Daoy (cell line): ENCODE results near the gene MYADML2. TPM values are rescaled to one million over a fixed set of nuclear protein-coding genes. Genes with fewer than 3 reads are reported as not detected.
A peak's percentile ranks its signal among the peaks of the same experiment; 100 is the strongest.
"Not testable (repeated sequence)": the region's sequence is repeated elsewhere in the genome, so short reads cannot be mapped to it uniquely, and the experiment has no call there.

Experiments used
- DNase-seq: peaks from one replicate; pipeline ENCODE4 v3.0.0-alpha.2; 2015; ENCODE audit warnings: low read depth
- total RNA-seq: library from RNA; depleted of rRNA; stranded (reverse); fragments of >200 nt; shearing (Covaris generic); gene quantifications from 2 replicates; pipeline ENCODE4 v1.2.3, GENCODE V29; 2014

Gene MYADML2
- total RNA-seq, 1 experiment from 2014 or later: not detected

DNA sequence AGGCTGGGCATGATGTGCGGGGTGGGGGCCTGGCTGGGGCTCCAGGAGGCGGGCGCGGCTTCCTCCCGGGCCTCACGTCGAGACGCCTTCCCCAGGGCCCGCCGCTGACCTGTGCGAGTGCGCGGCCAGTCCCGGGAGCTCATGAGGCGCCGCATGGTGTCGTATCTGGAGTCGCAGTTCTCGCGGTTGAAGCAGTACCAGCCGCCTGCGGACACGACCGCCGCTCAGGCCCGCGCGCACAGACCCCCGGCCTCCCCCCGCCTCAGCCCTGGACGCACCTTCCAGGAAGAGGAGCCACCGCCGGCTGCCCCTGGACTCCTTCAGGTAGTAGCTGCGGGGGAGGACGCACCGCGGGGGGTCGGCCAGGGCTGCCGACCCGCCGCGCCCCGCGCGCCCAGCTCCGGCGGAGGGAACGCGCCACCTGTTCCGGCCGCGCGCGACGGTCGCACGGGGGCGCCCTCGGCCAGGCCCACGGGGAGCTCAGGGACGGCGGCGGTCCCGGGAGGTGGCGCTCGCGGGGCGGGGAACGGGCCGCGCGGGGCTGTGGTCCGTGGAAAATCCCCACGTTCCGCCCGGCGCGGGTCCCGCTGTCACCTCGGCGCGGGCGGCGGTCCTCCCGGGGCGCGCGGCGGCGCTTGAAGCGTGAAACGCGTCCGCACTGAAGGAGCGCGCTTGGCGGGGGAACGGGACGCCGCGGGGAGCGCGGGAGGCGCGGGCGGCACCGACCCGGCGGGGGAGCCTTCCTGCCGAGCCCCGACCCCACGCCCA, 12.5 kb upstream of the MYADML2 start:
- DNase-seq: peak; percentile 76

DNA sequence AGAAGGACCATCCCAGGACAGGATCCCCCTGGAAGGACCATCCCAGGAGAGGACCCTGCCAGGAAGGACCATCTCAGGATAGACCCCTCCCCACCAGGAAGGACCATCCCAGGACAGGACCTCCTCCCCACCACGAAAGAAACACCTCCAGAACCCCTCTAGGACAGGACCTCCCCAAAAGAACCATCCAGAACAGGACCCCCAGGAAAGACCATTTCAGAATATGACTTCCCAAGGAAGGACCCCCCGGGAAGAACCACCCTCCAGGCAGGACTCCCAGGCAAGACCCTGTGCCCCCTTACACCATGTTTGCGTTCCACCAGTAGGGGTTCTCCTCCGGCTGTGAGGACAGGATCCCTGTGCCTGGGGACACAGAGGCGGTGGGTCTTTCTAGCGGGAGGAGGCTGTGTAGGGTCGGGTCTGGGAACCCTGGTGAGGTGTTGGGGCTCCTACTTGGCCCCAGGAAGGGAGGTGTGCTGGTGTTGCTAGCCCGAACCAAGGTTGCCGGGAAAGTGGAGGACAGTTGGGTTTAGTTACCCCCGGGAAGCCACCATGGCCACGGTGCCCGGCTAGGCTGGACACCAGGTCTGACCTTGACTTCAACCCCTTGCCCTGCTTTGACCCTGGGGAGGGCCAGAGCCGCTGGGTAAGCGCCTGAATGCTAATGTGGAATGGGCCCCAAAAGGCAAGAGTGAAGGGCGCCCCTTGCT, 11.8 kb upstream of the MYADML2 start:
- no peak for DNase-seq

DNA sequence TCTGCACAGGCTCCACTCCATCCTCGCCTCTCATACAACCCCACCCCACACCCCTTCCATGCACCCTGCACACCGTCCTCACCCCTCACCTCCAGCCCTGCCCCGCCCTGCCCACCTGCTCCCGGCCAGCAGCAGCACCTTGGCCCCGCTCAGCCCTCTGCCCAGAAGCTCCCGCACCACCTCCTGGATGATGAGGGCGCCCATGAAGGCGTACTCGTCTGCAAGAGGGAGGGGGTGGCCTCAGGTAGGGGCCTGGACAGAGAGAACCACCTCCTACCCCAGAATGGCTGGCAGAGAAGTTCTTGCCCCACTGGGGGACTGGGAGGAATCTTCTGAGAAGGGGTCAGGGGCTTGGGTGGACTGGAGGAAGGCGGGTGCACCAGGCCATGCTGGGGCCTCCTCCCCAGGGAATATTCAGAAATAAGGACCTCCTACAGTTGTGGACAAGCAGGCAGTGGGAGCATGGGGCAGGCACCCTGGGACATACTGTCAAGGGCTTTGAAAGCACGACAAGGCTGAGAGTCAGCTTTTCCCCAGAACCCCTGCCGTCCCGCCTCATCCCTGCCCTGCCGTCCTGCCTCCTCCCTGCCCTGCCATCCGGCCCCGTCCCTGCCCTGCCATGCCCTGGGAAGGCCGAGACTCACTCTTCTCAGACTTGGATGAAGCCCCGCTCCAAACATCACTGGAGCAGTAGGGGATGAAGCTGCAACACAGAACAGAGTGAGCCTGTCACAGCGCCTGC, 10.8 kb upstream of the MYADML2 start:
- no peak for DNase-seq

DNA sequence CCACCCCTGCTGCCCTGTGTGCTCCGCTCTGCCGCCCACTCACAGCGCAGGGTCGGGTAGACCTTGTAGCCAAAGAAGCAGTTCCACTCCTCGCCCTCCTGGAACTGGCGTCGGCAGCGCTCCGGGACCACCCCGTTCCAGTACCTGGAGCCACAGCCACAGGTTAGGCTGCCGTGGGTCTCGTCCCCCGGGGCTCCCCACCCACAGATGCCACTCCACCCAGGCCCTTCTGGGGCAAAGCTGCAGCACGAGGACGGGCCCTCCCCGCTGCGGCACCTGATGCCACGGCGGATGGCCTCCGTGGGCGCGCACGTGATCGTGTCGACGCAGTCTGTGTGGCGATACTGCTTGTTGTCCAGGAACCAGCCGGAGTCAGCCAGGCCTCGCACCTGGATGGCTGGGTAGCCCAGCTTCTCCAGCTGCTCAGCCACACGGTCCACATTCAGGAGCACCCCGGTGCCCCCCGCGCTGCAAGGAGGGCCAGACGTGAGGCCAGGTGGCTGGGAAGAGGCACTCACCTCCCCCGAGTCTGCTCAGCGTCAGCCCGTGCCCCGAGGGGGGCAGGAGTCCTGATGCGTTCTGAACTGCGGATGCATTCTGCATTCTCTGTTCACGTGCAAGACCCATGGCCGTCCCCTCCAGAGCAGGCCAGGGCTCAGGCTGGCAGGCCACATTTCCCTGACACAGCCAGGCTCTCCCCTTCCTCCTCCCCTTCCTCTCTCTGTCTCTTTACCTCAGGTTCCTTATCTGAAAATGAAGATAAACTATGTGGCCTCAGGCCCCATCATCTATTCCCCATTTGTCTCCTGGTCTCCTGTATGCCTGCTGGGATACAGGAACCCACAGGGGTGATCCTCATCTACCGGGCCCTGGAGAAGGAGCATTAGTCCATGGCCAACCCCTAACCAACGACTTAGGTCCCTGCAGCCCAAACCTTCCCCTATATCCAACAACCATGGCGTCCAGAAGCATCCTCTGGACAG, 9.9 kb upstream of the MYADML2 start:
- DNase-seq: no peak

DNA sequence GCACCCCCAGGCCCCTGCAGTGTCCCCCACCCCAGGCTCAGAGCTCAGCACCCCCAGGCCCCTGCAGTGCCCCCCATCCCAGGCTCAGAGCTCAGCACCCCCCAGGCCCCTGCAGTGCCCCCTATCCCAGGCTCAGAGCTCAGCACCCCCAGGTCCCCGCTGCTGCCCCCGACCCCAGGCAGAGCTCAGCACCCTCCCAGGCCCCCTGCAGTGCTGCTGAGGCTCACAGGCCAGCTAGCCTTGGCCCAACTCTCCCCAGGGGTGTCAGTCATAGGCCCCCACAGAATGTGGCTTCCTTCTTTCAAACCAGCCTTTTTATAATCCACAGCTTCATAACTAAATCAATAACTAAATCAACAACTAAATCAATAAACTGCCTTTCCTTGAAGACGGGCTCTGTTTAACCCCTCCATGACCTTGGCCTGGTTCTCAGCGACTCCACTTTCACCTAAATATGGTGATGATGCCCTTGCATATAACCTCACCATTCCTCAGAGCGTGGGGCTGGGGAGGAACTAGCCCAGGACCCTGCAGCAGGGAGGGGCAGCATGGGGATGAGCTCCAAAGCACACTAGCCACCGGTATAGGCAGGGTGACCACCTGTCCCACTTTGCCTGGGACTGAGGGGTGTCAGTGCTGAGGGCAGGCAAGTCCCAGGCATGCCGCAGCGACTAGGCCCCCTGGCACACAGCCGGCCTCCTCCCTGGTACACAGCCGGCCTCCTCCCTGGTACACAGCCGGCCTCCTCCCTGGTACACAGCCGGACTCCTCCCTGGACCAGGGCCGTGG, 8.9 kb upstream of the MYADML2 start:
- DNase-seq: no peak

DNA sequence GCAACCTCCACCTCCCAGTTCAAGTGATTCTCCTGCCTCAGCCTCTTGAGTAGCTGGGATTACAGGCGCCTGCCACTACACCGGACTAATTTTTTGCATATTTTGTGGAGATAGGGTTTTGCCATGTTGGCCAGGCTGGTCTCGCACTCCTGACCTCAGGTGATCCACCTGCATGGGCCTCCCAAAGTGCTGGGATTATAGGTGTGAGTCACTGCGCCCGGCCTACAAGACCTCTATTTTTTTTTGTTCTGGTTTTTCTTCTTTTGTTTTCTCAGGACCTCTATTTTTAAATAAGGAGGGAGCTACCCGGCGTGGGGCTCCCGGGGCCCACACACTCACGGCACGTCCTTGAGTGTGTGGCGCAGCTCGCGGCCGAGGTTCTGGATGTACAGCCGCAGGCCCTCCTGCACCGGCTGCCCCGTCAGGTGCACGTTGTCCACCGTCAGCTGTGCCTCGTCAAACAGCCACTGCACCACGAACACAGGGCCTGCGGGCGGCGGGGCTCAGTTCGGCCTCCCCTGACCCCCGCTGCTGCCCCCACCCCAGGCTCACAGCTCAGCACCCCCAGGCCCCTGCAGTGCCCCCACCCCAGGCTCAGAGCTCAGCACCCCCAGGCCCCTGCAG, 8.1 kb upstream of the MYADML2 start:
- DNase-seq: no peak

DNA sequence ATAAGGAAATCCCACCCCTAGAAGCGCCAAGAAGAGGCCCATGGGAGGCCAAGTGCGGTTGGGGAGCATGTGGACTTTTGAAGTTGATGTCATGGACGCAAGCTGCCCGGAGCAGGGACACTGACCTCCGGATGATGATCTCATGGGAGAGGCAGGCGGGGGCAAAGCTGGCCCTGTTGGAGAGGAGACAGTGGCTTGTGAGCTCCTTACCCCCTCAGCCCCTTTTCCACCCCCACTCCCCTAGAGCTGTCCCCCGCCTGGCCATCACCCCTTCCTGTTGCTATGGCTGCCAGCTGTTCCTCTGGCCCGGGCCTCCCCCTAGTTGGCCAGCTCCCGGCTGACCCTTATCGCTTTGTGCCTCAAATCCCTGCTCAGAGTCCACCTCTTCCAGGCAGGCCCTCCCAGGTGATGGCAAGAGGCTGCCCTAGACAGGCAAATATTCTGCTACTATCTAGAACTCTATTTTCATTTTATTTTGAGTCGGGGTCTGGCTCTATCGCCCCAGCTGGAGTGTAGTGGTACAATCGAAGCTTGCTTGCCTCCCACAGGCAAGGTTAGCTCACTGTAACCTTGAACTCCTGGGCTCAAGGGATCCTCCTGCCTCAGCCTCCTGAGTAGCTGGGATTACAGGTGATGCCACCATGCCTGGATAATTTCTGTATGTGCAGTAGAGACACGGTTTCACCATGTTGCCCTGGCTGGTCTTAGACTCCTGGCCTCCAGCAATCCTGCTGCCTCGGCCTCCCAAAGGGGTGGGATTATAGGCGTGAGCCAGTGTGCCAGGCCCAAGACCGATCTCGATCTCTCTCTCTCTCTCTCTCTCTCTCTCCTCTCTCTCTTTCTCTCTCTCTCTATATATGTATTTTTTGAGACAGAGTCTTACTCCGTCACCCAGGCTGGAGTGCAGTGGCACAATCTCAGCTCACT, 7.4 kb upstream of the MYADML2 start:
- no peak for DNase-seq

DNA sequence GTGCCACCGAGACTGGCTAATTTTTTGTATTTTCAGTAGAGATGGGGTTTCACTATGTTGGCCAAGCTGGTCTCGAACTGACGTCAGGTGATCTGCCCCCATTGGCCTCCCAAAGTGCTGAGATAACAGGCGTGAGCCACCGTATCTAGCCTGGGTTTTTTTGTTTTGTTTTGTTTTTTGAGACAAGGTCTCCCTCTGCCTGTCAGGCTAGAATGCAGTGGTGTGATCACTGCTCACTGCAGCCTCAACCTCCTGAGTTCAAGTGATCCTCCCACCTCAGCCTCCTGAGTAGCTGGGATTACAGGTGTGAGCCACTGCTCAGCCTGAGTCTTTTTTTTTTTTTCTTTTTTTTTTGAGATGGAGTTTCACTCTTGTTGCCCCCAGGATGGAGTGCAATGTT, 6.4 kb upstream of the MYADML2 start:
- DNase-seq: not testable (repeated sequence)

DNA sequence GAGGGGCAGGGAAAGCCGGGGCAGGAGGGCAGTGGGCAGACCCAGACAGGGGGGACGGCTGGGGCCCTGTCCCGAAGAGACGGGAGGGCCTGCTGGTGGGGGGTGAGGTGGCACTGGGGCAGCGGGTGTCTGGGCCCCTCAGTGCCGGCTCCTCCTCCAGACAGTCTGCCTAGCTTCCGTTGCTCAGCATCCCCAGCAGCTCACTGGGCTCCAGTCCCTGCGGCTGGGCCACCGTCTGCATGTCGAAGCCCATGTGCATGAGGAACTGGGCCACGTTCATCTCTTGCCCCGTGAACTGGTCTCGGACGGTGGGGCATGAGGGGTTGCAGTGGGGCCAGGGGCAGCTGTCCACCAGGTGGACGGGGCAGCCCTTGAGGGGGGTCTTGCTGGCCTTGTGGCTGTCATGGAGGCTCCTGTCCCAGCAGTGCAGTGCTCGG, 5.8 kb upstream of the MYADML2 start:
- no peak for DNase-seq

DNA sequence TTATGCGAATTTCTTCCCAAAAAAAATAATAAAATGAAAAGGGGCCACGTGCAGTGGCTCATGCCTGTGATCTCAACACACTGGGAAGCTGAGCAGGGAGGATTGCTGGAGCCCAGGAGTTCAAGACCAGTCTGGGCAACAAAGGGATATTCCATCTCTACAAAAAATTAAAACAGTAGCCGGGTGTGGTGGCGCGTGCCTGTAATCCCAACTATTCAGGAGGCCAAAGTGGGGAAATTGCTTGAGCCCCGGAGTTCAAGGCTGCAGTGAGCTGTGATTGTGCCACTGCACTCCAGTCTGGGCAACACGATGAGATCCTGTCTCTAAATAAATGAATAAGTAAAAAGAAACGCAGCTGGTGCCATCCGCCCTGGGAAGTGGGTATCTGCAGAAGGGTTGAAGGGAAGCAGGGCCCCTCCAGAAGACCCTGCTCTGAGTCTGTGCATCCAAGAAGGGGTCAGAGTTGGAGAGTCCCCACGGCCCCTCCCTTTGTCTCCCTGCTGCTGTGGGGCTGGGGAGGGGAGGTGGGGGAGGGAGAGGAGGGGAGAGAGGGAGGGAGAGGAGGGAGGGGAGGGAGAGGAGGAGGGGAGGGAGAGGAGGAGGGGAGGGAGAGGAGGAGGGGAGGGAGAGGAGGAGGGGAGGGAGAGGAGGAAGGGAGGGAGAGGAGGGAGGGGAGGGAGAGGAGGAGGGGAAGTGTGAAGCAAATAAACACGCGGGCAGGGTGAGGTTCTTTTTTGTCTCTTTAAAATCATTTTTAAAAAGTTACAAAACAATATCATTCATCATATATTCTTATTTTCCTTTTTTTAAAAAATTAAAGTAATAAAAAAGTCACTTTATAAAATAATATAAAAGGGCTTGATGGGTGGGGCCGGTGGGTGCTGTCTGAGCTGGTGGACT, 5.0 kb upstream of the MYADML2 start:
- no peak for DNase-seq

DNA sequence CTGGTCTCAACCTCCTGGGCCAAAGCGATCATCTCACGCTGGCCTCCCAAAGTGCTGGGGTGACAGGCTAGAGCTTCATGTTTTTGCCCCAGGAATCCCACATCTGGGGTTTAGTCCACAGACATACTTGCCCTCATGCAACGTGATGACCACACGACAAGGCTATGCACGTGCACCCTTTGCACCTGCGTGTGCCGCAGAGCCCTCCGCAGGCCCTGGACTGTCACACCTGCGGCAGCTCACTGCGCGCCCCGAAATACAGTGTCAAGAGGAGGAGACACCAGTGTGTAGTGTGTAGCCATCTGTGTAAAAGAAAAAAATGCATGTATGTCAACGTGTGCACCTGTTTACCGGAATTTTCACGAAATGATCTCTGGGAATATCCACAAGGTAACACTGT, 3.5 kb upstream of the MYADML2 start:
- DNase-seq: no peak

DNA sequence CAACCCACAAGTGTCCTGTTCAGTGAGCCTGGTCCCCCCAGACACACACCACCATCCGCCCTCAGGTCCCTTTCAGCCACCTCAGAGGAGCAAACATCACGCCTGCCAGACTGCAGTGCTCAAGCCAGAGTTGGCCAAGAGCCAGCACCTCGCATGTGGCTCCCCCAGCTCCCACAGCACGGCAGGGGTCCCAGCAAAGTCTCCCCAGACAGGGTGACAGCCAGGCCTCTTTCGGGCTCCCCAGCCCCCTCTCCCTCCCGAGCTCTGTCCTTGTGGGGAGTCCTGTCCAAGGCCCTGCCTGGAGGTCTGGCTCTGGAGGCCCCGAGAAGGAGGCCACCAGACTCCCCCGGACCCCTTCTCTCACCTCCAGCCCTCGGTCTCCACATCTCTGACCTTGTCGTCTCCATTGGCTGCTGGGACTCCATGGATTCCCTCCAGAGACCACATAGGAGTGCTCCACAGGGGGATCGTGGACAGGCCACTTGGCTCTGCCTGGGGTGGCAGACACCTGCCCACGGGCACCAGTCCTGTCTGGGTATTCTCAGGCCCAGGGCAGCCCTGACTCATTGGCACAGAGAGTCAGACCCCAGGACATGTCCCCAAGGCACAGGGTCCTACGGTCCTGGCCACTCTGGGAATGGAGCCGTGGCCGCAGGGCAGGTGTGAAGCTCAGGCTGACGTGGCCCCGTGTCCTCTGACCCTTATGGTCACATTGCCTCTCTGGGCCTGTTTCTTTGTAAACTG, 1.8 kb upstream of the MYADML2 start:
- no peak for DNase-seq

DNA sequence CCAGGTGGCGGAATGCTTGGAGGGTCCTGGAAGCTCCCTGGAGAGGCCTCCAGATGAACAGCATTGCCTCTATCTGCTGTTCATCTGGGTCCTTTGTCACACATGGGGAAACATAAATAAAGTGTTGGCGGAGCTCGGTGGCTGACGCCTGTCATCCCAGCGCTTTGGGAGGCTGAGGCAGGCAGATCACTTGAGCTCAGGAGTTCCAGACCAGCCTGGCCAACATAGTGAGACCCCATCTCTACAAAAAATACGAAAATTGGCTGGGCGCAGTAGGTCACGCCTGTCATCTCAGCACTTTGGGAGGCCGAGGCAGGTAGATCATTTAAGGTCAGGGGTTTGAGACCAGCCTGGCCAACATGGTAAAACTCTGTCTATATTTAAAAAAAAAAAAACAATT, 2.2 kb downstream of the MYADML2 start:
- no peak for DNase-seq

DNA sequence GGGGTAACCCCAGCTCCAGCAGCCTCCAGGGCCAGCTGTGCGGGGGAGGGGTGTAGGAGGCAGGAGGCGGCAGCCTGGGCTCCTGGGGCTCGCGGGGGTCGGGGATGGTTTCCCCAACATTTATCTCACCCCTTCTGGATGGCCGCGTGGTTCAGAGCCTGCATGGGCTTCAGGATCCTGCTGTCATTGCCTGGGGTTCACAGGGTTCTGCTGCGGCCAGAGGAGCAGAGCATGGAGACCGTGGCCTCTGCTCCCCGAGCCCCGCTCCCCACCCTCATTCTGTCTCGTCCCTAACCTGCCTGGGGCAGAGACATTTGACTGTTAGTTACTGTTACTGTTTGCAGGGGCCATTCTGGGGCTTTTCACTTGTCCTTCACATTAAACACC, 4.9 kb downstream of the MYADML2 start:
- no peak for DNase-seq

DNA sequence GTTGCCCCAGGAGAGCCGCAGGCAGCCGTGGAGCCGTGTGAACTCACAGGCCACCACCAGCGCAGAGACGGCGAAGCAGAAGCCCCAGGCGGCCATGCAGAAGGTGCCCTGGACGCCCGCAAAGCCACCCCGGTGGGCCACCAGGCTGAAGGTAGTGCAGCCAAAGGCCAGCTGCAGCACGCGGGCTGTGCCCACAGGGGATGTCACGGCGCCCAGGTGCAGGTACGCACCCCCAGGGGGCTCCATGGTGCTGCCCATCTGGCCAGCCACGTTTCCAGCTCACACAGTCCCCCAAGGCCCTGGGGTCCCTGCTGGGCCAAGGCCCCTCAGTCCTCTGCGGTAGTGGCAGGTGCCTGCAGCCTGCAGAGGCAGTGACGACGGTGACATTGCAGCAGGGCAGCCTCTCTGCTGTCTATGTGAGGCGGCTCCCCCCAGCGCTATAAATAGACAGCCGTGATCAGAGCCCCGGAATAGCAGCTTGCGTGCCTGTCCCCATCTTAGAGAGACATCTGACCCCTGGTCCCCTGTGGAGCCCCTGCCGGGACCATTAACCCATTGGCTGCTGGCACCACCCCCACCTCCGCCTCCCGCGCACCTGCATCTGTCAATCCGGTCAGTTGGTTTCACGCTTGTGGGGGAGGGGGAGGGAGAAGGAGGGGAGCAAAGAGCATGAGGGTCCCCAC, 5.4 kb downstream of the MYADML2 start:
- no peak for DNase-seq
